HFFc6 (cell line): ENCODE data around the gene FGD6. TPM values are rescaled to one million over a fixed set of nuclear protein-coding genes. Genes with fewer than 3 reads are reported as not detected.
"Not testable (repeated sequence)": the region's sequence is repeated elsewhere in the genome, so short reads cannot be mapped to it uniquely, and the experiment has no call there.

Source experiments
- DNase-seq: peaks from one replicate; pipeline ENCODE4 v3.0.0-alpha.2; 2018
- H3K27ac Mint-ChIP-seq: 2 replicates; pipeline ENCODE4 v1.8.0; 2020; ENCODE audit warnings: mild to moderate bottlenecking, mixed read lengths
- H3K27me3 Mint-ChIP-seq: 2 replicates; pipeline ENCODE4 v1.8.0; 2021; ENCODE audit warnings: mild to moderate bottlenecking, moderate library complexity, mixed read lengths; ENCODE audit not compliant: insufficient read depth
- H3K36me3 Mint-ChIP-seq: 2 replicates; pipeline ENCODE4 v1.8.0; 2021; ENCODE audit warnings: low read depth, mixed read lengths
- H3K4me1 Mint-ChIP-seq: 2 replicates; pipeline ENCODE4 v1.8.0; 2020; ENCODE audit warnings: low read depth, mixed read lengths
- H3K4me3 Mint-ChIP-seq: 2 replicates; pipeline ENCODE4 v1.8.0; 2020; ENCODE audit warnings: mild to moderate bottlenecking, moderate library complexity, mixed read lengths
- H3K9me3 Mint-ChIP-seq: 2 replicates; pipeline ENCODE4 v1.8.0; 2020; ENCODE audit warnings: mild to moderate bottlenecking, mixed read lengths
- CTCF ChIP-seq: fragments of 200-600 bp; sonication (generic); IDR thresholded peaks from 2 replicates; pipeline ENCODE4 v1.5.0; 2021; ENCODE audit warnings: antibody characterized with exemption, mild to moderate bottlenecking
- total RNA-seq, 6 experiments: library from RNA; stranded (reverse); fragmentation: NEBNext Ultra II Directional; extraction: Animal tissue kit (Norgen Biotek cat#: 25700); gene quantifications; 2 replicates in 1 of 6; 3 replicates in 5 of 6; pipeline ENCODE4 v1.2.3, GENCODE V29; 2021

Gene FGD6
- total RNA-seq, 6 experiments from 2014 or later, result 5.5 to 6.6 (median 6.0) TPM

- Mint-ChIP-seq H3K27ac (no peak overlapping the region), H3K4me3 (no peak overlapping the region), H3K9me3 (no peaks in the 10 kb centered on the region), H3K4me1 (peaks cover 9% of the 10 kb centered on the region; the same call in 1 of the 2 replicates), H3K36me3 (0 out of 2 replicates have a peak, but pooled peaks cover under 1% of the 10 kb centered on the region), H3K27me3 (no peaks in the 10 kb centered on the region; the same call in none of the 2 replicates)
- no peak for DNase-seq
- no peak for TF ChIP-seq CTCF
Measured at GRCh38 chr12:95143621-95144205, 73.6 kb downstream of the FGD6 start.

GRCh38 chr12:95142431-95143151 is 74.7 kb downstream of the FGD6 start:
- Mint-ChIP-seq H3K27me3 (no peaks in the 10 kb centered on the region; the same call in none of the 2 replicates), H3K27ac (no peak overlapping the region), H3K4me3 (no peak overlapping the region), H3K36me3 (peaks cover 5% of the 10 kb centered on the region; the same call in 1 of the 2 replicates), H3K4me1 (peaks cover 9% of the 10 kb centered on the region; the same call in 1 of the 2 replicates), H3K9me3 (no peaks in the 10 kb centered on the region)
- no peak for DNase-seq
- TF ChIP-seq CTCF, result no peak

GRCh38 chr12:95141310-95141709 is 76.0 kb downstream of the FGD6 start:
- H3K4me3 Mint-ChIP-seq, result no peak overlapping the region
- H3K9me3 Mint-ChIP-seq, result no peaks in the 10 kb centered on the region
- no peak for TF ChIP-seq CTCF
- H3K4me1 Mint-ChIP-seq, result peaks cover 9% of the 10 kb centered on the region; the same call in 1 of the 2 replicates
- H3K27ac Mint-ChIP-seq, result no peak overlapping the region
- DNase-seq, result no peak
- H3K36me3 Mint-ChIP-seq, result peaks cover 5% of the 10 kb centered on the region; the same call in 1 of the 2 replicates
- H3K27me3 Mint-ChIP-seq, result no peaks in the 10 kb centered on the region; the same call in none of the 2 replicates

GRCh38 chr12:95138031-95138430 is 79.2 kb downstream of the FGD6 start:
- H3K27ac Mint-ChIP-seq, H3K36me3 Mint-ChIP-seq, H3K4me3 Mint-ChIP-seq, H3K9me3 Mint-ChIP-seq, DNase-seq, H3K27me3 Mint-ChIP-seq, H3K4me1 Mint-ChIP-seq: not testable (repeated sequence)

- H3K27ac Mint-ChIP-seq, result no peak overlapping the region
- TF ChIP-seq CTCF, result no peak
- no peaks in the 10 kb centered on the region for H3K9me3 Mint-ChIP-seq
- no peak overlapping the region for H3K4me3 Mint-ChIP-seq
- H3K27me3 Mint-ChIP-seq, result no peaks in the 10 kb centered on the region; the same call in 1 of the 2 replicates
- DNase-seq, result no peak
- H3K36me3 Mint-ChIP-seq, result peaks cover 5% of the 10 kb centered on the region; the same call in 1 of the 2 replicates
- H3K4me1 Mint-ChIP-seq, result no peaks in the 10 kb centered on the region
Measured at GRCh38 chr12:95136598-95136997, 80.7 kb downstream of the FGD6 start.

- Mint-ChIP-seq H3K36me3 (peaks cover 5% of the 10 kb centered on the region; the same call in 1 of the 2 replicates), H3K9me3 (no peaks in the 10 kb centered on the region), H3K4me3 (no peak overlapping the region), H3K27ac (no peak overlapping the region), H3K27me3 (no peaks in the 10 kb centered on the region; the same call in 1 of the 2 replicates), H3K4me1 (no peaks in the 10 kb centered on the region)
- TF ChIP-seq CTCF, result no peak
- no peak for DNase-seq
Measured at GRCh38 chr12:95134085-95134484, 83.2 kb downstream of the FGD6 start.
